Ecto neural progenitor cell (in vitro differentiated cells): ENCODE results near the gene SPHK2.
"Not testable (repeated sequence)": the region's sequence is repeated elsewhere in the genome, so short reads cannot be mapped to it uniquely, and the experiment has no call there.

Source experiments
- DNase-seq: peaks from one replicate; pipeline ENCODE4 v3.0.0-alpha.2; 2018; ENCODE audit warnings: low spot score

The SPHK2 gene

DNA sequence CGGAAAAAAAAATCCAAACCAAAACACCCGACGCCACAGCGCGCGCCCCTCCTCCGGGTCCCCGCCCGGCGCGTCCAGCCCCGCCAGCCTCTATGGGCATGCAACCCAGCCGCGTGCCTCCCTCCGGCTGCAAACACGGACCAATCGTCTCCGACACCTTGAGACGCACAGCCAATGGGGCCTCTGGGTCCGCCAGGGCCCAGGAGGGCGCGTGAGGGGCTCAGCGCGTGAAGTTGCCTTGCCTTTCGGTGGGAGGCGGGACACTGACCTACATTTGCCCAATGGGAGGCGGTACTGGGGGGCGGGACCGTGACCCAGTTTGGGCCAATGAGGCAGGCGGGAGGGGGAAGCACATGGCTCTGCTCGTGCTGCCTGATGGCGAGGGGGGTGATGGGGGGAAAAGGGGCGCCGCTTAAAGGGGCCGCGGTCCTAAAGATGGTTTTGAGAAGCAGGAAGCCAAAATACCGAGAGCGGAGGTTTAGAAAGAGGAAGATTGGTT, 18.2 kb downstream of the SPHK2 start:
- peak; percentile 99 for DNase-seq

DNA sequence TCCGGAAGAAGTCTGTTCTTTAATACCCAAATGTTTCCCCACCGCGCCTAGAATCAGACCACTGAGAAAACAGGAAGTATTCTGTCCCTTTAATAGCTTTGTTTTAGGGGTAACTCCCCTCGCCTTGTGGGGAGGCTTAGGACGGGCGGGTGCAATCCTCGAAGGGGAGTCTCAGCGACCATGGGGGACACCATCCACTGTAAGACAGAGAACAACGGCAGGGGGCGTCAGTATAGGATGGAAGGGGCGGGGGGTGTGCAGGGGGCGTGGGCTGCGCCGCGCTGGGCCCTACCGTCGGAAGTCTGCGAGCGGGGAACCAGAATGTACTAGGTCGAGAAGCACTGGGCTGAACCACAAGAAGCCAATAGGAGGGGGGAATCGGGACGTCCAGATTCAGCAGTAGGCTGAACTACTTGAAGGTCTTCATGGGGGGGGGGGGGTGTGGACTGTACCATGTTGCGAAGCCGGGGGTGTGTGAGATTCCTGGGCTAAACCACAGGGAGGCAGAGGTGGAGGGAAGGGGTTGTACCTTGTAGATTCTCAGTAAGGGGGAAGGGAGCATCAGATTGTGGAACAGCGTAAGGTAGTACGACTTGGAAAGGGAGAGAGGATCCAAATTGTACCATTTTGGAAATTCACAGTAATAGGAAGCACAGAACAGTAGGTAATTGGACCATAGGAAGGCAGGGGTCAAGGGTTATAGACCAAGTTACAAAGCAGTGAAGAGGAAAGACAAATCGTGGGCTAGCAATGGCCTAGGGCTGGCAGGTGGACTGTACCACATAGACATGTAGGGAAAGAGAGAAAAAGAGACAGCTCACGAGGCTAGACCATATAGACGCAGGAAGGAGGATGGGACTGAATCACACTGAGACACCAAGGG, 18.9 kb downstream of the SPHK2 start:
- DNase-seq: peak; percentile 92

GRCh38 chr19:48638831-48639381, 19.6 kb downstream of the SPHK2 start:
- peak; percentile 69 for DNase-seq

- DNase-seq: no peak
Observed at GRCh38 chr19:48639483-48640375, 20.4 kb downstream of the SPHK2 start.

- no peak for DNase-seq
Observed at GRCh38 chr19:48641850-48642249, 22.5 kb downstream of the SPHK2 start.

DNA sequence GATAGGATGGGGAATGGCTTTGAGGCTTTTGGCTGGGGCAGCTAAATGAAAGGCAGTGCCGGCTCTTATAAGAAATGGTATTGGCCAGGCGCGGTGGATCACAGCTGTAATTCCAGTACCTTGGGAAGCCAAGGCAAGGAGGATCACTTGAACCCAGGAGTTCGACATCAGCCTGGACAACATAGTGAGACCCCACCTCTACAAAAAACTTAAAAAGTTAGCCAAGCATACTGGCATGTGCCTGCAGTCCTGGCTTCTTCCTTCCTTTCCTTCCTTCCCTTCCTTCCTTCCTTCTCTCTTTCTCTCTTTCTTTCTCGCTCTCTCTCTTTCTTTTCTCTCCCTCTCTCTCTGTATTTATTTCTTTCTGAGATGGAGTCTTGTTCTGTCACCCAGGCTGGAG, 23.6 kb downstream of the SPHK2 start:
- no peak for DNase-seq

GRCh38 chr19:48644355-48644754, 25.0 kb downstream of the SPHK2 start:
- no peak for DNase-seq

DNA sequence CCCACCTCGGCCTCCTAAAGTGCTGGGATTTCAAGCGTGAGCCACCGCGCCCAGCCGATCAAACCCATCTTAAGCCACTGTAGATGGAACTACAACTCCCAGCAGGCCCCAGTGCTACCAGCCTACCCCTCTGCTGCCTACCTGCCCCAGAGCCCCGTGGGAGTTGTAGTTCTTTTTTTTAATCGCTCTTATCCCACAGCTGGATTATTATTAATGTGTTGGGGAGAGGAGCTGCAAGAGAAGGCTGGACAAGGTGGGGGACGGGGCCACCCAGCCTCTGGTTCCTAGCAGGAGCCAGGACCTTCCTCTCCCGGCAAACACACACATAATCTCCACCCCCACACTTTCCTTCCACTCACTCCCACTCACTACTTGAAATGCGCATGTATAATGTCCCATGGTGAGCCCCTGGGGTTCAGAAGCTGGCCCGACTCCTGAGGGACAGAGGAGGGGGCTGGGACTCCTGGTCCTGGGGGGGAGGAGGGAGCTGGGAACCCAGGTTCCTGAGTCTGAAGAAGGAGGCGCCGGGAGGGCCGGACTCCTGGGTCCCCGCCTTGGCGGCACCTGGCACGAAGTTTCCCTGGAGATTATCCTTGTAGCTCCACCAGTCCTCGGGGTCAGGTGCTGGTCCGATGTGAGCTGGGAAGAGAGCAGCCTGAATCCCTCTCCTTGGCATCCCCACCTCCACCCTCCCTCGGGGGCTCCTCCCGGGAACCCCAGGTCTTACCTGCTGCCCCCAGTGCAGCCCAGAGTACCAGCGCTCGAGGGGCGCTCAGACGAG, 25.7 kb downstream of the SPHK2 start:
- peak; percentile 80 for DNase-seq

DNA sequence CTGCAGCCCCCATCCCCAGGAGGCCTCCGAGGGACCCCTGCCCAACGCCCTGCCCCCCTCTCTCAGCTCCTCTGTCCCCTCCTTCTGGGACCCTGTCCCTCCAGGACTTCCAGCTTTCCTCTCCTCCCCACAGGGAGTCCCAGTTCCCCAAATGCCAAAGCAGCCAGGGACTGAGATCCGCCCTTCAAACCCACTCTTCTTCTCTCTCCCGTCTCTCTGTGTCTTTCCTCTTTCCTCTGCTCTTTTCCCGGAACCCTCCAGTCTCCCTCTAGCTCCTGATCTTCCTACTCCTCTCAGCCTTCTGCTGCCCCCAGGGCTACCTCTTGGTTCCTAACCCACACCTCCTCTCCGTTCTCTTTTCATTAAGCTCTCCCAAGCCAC, 26.3 kb downstream of the SPHK2 start:
- no peak for DNase-seq

- peak; percentile 95 for DNase-seq
Observed at GRCh38 chr19:48646001-48646721, 26.9 kb downstream of the SPHK2 start, which contains the start of gene CA11. CA11 (minus strand) TSS chr19:48646187; CDS start chr19:48645632, 555 bp downstream.

- DNase-seq: no peak
Observed at GRCh38 chr19:48646722-48647216, 27.5 kb downstream of the SPHK2 start.

- no peak for DNase-seq
Observed at GRCh38 chr19:48648134-48648533, 28.8 kb downstream of the SPHK2 start.

DNA sequence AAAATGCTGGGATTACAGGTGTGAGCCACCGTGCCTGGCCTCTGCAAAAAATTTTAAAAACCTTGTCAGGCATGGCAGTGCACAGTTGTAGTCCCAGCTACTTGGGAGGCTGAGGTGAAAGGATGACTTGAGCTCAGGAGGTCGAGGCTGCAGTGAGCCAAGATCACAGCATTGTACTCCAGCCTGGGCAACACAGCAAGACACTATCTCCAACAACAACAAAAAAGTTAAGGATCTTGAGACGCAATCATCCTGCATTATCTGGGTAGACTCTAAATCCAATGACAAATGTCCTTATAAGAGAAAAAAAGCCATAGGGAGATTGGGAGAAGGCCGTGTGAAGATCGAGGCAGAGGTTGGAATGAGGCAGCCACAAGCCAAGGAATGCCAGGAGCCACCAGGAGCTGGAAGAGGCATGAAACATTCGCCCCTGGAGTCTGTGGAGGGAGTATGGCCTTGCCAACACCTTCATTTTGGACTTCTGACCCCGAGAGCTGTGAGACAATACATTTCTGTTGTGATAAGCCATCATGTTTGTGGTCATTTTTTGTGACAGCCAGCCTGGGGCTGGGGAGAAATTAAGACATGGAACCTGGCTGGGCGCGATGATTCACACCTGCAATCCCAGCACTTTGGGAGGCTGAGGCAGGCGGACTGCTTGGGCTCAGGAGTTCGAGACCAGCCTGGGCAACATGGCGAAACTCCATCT, 31.8 kb downstream of the SPHK2 start:
- no peak for DNase-seq

- no peak for DNase-seq
Observed at GRCh38 chr19:48651683-48652048, 32.4 kb downstream of the SPHK2 start.

DNA sequence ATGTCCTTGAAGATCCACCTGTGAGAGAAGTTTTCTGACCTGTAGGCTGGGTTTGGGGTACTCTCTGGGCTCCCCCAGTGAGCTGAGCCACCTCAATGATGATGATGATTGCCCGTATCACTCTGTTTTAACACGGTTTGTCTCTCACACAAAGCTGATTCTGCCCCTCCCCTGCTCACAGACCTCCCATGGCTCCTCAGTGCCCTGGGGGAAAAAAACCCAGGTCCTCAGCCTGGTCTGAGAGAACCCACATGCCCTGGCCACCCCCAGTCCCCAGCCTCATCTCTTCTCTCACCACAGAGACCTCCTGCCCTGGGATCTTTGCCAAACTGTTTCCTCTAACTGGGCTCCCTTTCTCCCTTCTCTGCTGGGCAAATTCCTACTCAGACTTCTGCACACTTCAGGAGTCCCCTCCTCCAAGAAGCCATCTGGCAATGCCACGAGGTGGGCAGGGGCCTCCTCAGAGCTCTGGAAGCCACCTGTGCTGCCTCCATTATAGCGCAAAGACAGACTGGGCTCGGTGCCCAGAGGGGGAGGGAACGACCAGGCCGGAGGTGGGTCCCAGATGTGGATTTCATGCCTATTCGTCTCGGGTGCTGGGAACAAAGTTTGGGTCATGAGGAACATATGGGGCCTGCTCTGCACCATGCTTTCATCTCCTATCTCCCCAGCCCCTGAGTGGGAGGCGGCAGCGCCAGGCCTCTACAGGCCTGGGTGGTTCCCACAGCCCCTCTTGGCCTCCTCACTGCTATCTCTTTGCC, 35.2 kb downstream of the SPHK2 start:
- no peak for DNase-seq

- no peak for DNase-seq
Observed at GRCh38 chr19:48656840-48657474, 37.7 kb downstream of the SPHK2 start.

DNA sequence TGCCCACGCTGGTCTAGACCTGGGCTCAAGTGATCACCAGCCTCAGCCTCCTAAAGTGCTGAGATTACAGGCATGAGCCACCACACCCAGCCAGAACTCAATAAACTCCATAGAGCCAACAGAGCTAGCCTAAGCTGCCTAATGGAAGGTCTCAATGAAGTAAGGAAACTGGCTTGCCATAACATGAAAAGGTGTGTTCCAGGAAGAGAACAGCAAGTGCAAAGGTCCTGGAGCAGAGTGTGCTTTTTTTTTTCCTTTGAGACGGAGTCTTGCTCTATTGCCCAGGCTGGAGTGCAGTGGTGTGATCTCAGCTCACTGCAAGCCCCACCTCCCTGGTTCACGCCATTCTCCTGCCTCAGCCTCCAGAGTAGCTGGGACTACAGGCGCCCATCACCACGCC, 38.5 kb downstream of the SPHK2 start:
- DNase-seq: not testable (repeated sequence)

DNA sequence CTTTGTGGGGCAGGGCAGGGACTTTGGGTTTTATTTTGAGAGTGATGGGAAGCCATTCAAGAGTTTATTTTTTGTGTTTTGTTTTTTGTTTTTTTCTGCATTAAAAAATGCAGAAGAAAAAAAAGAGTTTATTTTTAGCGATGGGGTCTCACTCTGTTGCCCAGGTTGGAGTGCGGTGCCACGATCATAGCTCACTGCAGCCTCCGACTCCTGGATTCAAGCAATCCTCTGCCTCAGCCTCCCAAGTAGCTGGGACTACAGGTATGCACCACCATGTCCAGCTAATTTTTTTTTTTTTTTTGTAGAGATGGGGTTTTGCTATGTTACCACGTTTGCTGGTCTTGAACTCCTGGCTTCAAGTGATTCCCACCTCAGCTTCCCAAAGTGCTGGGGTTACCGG, 39.2 kb downstream of the SPHK2 start:
- no peak for DNase-seq

DNA sequence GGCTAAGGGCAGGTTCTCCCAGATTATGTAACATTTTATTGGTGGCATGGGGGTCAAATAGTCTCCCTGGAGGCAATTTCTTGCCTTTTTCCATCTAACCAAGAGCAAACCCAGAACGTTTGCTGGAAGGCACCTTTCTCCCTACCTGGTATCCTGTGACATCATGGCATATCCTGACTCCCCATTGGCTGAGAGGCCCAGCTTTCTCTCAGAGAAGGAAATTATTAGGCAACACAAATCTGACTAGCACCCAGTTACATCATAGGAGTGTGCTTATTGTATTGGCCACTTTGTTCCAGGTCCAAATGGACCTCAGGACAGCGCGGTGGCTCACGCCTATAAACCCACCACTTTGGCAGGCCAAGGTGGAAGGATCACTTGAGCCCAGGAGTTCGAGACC, 40.5 kb downstream of the SPHK2 start:
- DNase-seq: no peak
